HL-60 (cell line): ENCODE results near the gene PDZD8.
"Not testable (repeated sequence)": the region's sequence is repeated elsewhere in the genome, so short reads cannot be mapped to it uniquely, and the experiment has no call there.

Experiments used
- DNase-seq, 2 experiments: peaks; one replicate each; pipeline ENCODE4 v3.0.0-alpha.2; 2010 to 2020; ENCODE audit warnings: low read depth in 1 of 2, low spot score in 1 of 2
- H3K27ac ChIP-seq: fragments of 250-450 bp; sonication (Bioruptor Pico); replicated peaks from 2 replicates; pipeline ENCODE4 v1.5.1; 2020; ENCODE audit warnings: mild to moderate bottlenecking, moderate library complexity
- H3K27me3 ChIP-seq: fragments of 250-450 bp; sonication (Bioruptor Pico); 2 replicates; pipeline ENCODE4 v1.5.1; 2021; ENCODE audit warnings: mild to moderate bottlenecking, moderate library complexity; ENCODE audit not compliant: insufficient read depth, poor library complexity, severe bottlenecking
- H3K4me3 ChIP-seq: replicated peaks from 2 replicates; pipeline ENCODE4 v1.5.1; 2011; ENCODE audit warnings: mild to moderate bottlenecking, control low read depth, low read length; ENCODE audit not compliant: insufficient read depth
- GABPA ChIP-seq: IDR thresholded peaks from 2 replicates; pipeline ENCODE4 v1.6.1; 2012; ENCODE audit warnings: low read depth
- POLR2AphosphoS5 ChIP-seq: IDR thresholded peaks from 2 replicates; pipeline ENCODE4 v1.6.1; 2012; ENCODE audit warnings: low read depth
- SPI1 ChIP-seq: IDR thresholded peaks from 2 replicates; pipeline ENCODE4 v1.6.1; 2012; ENCODE audit warnings: low read depth, mild to moderate bottlenecking, borderline replicate concordance
- TF ChIP-seq, protein P1 (sequence below): IDR thresholded peaks from one replicate; pipeline ENCODE4 v1.5.1; 2011; ENCODE audit warnings: low read length, control low read depth, inconsistent platforms; ENCODE audit not compliant: insufficient read depth
- TF ChIP-seq, protein P2 (sequence below): IDR thresholded peaks from 2 replicates; pipeline ENCODE4 v1.6.1; 2012; ENCODE audit warnings: low read depth; ENCODE audit not compliant: insufficient replicate concordance

Gene PDZD8

GRCh38 chr10:117237401-117237991 is 137.7 kb downstream of the PDZD8 start:
- no peak overlapping the region for H3K27ac ChIP-seq
- TF ChIP-seq, protein P1, sequence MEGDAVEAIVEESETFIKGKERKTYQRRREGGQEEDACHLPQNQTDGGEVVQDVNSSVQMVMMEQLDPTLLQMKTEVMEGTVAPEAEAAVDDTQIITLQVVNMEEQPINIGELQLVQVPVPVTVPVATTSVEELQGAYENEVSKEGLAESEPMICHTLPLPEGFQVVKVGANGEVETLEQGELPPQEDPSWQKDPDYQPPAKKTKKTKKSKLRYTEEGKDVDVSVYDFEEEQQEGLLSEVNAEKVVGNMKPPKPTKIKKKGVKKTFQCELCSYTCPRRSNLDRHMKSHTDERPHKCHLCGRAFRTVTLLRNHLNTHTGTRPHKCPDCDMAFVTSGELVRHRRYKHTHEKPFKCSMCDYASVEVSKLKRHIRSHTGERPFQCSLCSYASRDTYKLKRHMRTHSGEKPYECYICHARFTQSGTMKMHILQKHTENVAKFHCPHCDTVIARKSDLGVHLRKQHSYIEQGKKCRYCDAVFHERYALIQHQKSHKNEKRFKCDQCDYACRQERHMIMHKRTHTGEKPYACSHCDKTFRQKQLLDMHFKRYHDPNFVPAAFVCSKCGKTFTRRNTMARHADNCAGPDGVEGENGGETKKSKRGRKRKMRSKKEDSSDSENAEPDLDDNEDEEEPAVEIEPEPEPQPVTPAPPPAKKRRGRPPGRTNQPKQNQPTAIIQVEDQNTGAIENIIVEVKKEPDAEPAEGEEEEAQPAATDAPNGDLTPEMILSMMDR = no peak
- TF ChIP-seq SPI1 (peak; percentile 99), GABPA (no peak), POLR2AphosphoS5 (no peak)
- TF ChIP-seq, protein P2, sequence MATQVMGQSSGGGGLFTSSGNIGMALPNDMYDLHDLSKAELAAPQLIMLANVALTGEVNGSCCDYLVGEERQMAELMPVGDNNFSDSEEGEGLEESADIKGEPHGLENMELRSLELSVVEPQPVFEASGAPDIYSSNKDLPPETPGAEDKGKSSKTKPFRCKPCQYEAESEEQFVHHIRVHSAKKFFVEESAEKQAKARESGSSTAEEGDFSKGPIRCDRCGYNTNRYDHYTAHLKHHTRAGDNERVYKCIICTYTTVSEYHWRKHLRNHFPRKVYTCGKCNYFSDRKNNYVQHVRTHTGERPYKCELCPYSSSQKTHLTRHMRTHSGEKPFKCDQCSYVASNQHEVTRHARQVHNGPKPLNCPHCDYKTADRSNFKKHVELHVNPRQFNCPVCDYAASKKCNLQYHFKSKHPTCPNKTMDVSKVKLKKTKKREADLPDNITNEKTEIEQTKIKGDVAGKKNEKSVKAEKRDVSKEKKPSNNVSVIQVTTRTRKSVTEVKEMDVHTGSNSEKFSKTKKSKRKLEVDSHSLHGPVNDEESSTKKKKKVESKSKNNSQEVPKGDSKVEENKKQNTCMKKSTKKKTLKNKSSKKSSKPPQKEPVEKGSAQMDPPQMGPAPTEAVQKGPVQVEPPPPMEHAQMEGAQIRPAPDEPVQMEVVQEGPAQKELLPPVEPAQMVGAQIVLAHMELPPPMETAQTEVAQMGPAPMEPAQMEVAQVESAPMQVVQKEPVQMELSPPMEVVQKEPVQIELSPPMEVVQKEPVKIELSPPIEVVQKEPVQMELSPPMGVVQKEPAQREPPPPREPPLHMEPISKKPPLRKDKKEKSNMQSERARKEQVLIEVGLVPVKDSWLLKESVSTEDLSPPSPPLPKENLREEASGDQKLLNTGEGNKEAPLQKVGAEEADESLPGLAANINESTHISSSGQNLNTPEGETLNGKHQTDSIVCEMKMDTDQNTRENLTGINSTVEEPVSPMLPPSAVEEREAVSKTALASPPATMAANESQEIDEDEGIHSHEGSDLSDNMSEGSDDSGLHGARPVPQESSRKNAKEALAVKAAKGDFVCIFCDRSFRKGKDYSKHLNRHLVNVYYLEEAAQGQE = peak; percentile 83
- H3K4me3 ChIP-seq = no peak overlapping the region
- peak; percentile 77 to 82 for DNase-seq
- H3K27me3 ChIP-seq = peaks cover 16% of the 10 kb centered on the region

GRCh38 chr10:117230107-117230506 is 145.1 kb downstream of the PDZD8 start:
- H3K27me3 ChIP-seq, H3K27ac ChIP-seq, DNase-seq, H3K4me3 ChIP-seq: not testable (repeated sequence)

DNA sequence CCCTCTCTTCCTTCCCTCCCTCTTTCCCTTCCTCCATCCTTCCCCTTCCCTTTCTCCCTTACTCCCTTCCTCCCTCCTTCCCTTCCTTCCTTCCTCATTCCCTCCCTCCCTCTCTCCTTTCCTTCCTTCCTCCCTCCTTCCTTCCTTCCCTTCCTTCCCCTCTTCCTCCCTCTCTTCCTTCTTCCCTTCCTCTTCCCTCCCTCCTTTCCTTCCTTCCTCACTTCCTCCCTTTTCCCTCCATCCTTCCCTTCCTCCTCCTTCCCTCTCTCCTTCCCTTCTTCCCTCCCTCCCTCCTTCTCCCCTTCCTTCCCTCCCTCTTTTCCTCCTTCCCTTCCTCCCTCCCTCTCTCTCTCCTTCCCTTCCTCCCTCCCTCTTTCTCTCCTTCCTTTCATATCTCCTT is 147.0 kb downstream of the PDZD8 start:
- Histone ChIP-seq H3K27ac (no peak overlapping the region), H3K27me3 (no peaks in the 10 kb centered on the region), H3K4me3 (no peak overlapping the region)
- DNase-seq = no peak
- TF ChIP-seq GABPA (no peak), SPI1 (no peak), POLR2AphosphoS5 (no peak)
- TF ChIP-seq, protein P1 = no peak
- TF ChIP-seq, protein P2 = no peak
